GM21723 (cell line): Measurements from ENCODE around the gene DYSF.

Source experiments
- ATAC-seq: cut with Tn5 transposase; IDR thresholded peaks from one replicate; pipeline ENCODE4 v1.9.1; 2021; ENCODE audit warnings: mild to moderate bottlenecking, moderate library complexity; ENCODE audit not compliant: unreplicated experiment

DYSF gene

GRCh38 chr2:71685073-71685848 lies 231.9 kb downstream of the DYSF start:
- no peak for ATAC-seq

- no peak for ATAC-seq
Measured at GRCh38 chr2:71685941-71686611, 232.7 kb downstream of the DYSF start.

GRCh38 chr2:71686781-71687180 lies 233.4 kb downstream of the DYSF start:
- ATAC-seq: no peak

GRCh38 chr2:71687412-71687811 lies 234.1 kb downstream of the DYSF start:
- no peak for ATAC-seq

GRCh38 chr2:71688530-71688929 lies 235.2 kb downstream of the DYSF start:
- ATAC-seq: no peak

DNA sequence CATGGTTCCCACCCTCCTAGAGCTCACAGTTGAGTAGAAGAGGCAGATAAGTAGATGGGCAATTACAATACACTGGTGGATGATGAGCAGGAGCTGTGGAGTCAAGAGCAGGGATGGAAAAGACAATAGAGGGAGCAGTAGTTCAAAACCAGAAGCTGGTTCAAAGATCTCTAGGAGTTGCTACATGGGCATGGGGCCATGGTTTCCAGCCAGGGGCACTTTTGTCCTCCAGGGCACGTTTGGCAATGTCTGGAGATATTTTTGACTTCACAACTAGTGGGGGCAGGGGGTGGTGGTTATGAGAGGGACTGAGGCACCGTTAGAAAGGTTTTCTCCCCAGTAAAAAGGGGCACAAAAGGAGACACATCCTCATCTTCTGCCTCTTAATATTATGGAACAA lies 236.0 kb downstream of the DYSF start:
- no peak for ATAC-seq

DNA sequence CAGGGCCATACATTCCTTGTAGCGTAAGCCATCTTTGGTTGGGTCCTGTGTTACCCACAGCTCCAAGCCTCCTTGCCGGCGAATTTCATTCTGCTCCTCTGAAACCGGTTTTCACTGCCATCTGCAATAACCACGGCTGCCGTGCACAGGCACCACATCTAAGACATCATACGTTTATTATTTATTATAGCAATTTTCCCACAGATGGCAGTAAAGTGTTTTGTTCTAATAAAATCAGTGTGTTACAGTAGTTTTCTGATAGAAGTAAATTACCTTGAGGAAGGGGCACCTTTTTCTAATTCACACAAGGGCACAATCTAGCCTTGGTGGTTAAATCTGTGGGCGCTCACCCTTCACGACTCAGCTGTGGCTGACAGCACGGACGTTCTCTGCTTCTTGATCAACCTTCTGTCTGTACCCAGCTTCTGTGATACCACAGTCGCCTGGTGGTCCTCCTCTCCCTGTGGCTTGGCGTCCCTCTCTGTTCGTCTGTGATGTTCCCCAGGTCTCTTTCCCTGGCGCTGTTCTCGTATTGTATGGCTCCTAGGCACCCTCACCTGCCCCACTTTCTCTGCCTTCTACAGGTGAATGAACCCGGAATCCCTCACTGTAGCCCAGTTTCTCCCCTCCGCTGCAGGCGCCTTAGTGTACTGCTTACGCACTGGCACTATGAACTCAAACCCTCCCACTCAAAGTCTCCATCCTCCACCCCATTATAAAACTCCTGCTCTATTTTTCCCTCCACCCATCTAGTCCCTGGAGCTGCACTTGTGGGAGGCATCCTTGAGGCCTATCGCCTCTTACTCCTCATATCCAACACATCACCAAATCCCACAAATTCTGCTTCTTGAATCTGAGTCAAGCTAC lies 236.8 kb downstream of the DYSF start:
- ATAC-seq: no peak

DNA sequence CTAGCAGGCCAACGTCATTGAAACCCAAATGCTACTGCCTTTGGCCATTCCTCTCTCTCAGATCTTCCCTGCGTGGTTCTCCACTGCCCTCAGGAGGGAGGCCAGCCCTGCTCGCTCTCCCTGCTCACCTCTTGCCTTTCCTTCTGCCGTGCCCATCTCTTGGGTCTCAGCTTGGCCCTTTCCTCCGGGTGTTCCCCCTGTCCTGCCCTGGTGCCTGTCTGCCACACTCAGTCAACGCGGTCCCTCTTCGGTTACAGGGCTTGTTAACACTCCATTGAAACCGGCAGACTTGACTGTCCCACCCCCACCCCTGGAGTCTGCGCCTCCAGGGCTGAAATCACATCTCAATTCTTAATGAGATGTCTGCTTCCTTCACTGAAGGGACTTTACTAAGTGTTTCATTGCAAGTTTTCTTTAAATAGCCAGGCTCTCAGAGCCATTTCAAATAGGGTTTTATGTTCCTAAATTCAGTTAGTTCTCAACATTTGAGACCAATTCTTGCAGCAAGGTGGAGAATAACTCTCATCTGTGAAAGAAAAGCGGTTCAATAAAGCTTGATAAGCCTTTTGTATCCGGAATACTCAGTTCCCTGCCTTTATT lies 237.6 kb downstream of the DYSF start:
- no peak for ATAC-seq

- ATAC-seq: no peak
Measured at GRCh38 chr2:71691747-71692441, 238.5 kb downstream of the DYSF start.

GRCh38 chr2:71692621-71693277 lies 239.4 kb downstream of the DYSF start:
- no peak for ATAC-seq

- no peak for ATAC-seq
Measured at GRCh38 chr2:71693286-71694270, 240.2 kb downstream of the DYSF start.

DNA sequence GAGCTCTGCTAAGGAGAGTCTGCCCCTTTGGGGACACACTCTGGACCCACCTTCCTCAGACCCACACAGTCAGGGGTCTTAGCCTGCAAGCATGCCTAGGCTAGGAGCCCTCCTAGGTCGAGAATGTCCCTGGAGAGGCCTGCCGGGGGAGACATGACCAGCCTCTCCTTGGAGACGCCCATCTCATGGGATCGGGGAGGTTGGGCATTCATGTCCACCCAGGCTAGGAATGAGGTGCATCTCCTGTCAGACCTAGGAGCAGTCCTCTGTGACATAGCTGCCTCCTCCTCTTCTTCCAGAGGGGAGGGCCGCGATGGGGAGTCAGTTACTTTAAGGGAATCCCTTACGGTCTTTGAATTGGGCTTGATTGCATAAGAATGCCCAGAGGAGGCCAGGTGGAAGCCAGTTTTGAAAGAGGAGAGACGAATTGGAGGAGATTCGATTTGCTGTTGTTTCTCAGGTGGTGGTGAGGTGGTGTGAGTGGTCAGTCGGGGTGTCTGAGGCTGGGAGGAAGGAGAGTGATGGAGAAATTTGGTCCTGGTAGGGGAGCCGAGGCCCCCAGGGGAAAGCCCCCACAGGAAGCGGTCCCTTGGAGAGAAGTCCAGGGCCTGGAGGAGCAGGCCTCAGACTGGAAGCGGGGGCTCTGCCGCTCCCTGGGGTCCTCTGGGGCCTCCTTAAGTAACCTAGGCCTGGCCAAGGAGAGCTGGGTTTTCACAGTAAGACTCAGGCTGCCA lies 241.3 kb downstream of the DYSF start:
- no peak for ATAC-seq

GRCh38 chr2:71695235-71696120 lies 242.1 kb downstream of the DYSF start:
- ATAC-seq: no peak

DNA sequence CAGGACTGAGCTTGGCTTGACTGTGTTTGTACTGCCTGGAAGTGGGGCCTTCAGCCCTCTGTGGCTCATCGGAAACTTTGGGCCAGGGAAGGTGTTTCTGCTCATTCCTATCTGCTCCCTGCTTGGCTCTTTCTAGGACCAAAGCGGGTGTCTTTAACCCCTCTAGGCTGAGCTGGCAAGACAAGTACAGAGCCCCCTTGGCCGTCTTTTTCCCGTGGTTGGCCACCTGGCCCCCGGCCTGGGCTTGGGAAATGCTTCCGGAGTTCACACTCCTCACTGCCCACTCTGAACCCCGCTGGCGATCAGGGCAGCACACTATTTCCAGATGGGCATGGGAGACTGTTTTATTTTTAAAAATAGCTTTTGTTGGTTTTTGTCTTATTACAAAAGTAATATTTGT lies 243.0 kb downstream of the DYSF start:
- no peak for ATAC-seq

- ATAC-seq: no peak
Measured at GRCh38 chr2:71697106-71698004, 244.0 kb downstream of the DYSF start.

DNA sequence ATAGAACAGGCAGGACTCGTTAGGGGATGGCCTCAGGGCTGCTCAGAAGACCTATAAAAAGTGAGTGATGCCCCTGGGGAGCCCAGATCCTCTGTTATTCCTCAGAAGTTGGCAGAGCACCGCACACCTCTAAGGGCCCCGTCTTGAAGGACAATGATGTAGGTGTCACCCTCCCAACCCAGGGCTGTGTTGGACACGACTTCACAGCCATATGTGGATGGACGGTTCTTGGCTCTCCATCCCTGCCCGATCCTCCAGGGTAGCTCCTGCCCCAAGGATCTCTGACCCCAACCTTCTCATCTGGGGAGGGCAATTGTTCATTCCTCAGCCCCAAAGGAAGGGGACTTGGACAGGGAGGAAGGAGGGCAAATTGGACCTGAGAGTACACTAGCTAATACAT lies 246.1 kb downstream of the DYSF start:
- no peak for ATAC-seq
